ENCODE results near the gene ARRDC4.

The ARRDC4 gene

DNA sequence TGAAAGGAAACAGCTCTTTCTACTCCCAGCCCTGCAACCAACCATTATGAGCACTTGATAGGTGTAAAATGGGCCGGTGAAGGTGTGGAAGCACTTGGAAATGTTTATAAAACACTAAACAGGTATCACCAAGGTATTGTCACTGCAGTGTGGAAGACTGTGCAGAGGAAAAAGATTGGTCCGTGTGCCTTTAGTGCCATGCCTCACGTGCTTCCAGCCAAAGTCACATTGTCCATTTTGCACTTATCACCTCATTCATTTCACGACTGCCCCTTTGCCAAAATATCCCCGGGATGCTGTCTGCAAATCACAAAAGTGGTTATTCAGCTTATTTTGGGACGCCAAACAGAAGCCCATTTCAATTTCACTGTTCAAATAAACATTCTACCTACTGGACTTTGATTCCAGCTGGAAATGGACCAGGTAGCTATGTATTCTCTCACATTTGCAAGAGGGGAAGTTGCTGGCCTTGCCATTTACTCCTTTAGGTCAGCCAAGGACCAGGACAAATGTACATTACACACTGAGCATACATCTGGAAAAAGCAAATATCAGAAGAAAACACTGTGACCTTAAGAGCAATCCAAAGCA, 58.4 kb downstream of the ARRDC4 start:
- no peaks in the 10 kb centered on the region for H3F3A ChIP-seq (ENCODE audit: low read depth)

More for the DNA sequence above, 58.4 kb downstream of the ARRDC4 start:
- H3K4me2 ChIP-seq (ENCODE audit: low read depth, low read length, poor library complexity, severe bottlenecking) = no peak overlapping the region
- no peak overlapping the region for H3K9ac ChIP-seq (ENCODE audit: low read depth, low read length, poor library complexity, severe bottlenecking)
- no peaks in the 10 kb centered on the region for H3K27me3 ChIP-seq (ENCODE audit: insufficient read depth, low read length, poor library complexity, severe bottlenecking)
- H3K79me2 ChIP-seq (ENCODE audit: insufficient read depth, low read length) = no peaks in the 10 kb centered on the region
- no peak overlapping the region for H2AFZ ChIP-seq (ENCODE audit: low read length)
- H3K4me3 ChIP-seq (ENCODE audit: low read length, poor library complexity, severe bottlenecking) = no peak overlapping the region
- H3K9me3 ChIP-seq (ENCODE audit: insufficient read depth, low read depth, low read length) = no peaks in the 10 kb centered on the region
- TF ChIP-seq, protein P1, sequence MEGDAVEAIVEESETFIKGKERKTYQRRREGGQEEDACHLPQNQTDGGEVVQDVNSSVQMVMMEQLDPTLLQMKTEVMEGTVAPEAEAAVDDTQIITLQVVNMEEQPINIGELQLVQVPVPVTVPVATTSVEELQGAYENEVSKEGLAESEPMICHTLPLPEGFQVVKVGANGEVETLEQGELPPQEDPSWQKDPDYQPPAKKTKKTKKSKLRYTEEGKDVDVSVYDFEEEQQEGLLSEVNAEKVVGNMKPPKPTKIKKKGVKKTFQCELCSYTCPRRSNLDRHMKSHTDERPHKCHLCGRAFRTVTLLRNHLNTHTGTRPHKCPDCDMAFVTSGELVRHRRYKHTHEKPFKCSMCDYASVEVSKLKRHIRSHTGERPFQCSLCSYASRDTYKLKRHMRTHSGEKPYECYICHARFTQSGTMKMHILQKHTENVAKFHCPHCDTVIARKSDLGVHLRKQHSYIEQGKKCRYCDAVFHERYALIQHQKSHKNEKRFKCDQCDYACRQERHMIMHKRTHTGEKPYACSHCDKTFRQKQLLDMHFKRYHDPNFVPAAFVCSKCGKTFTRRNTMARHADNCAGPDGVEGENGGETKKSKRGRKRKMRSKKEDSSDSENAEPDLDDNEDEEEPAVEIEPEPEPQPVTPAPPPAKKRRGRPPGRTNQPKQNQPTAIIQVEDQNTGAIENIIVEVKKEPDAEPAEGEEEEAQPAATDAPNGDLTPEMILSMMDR (conservative IDR thresholded peaks at IDR 0.05; ENCODE audit: low read length) = no peak
- TF ChIP-seq EZH2phosphoT487 (IDR thresholded peaks at IDR 0.05; ENCODE audit: borderline replicate concordance) = no peak
- no peaks in the 10 kb centered on the region for H3K4me1 ChIP-seq (ENCODE audit: insufficient read depth, low read length, poor library complexity, severe bottlenecking)
- no peaks in the 10 kb centered on the region for H4K20me1 ChIP-seq (ENCODE audit: insufficient read depth, low read length, poor library complexity, severe bottlenecking)
- no peaks in the 10 kb centered on the region for H3K9me2 ChIP-seq (replicated peaks; ENCODE audit: low read depth, low read length)
- H3K36me3 ChIP-seq (ENCODE audit: insufficient read depth, low read length) = no peaks in the 10 kb centered on the region
